ENCODE measurements around the gene SLX4IP. TPM values are rescaled to one million over a fixed set of nuclear protein-coding genes. Genes with fewer than 3 reads are reported as not detected.

Gene SLX4IP
- total and polyA plus RNA-seq, 2 donors (not counting 1 experiment from before 2014, with no cell fraction given): 2.0 to 8.1 TPM

DNA sequence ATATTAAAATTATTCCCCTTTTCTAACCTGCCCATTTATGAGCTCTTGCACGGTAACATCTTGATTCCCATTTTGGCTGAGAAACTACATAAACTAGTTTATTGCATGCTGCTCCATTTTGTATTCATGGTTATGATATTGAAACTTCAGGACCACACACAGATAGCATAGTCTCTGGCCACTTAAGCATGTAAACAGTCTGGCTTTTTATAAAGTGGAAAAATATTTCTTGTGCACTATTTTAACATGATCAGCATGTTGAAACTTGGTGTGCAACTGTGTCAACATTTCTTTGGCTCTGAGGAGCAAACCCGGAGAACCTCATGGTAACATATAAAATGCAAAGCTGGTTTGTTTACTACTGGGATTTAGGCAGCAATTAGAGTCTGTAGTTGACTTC is 70.7 kb downstream of the SLX4IP start:
- 88% methylated on average over 1 of the region's 2 CpGs for WGBS (ENCODE audit: insufficient coverage)
- H3K9me3 ChIP-seq (ENCODE audit: control extremely low read depth in 1 of 3, control insufficient read depth in 2 of 3, insufficient read depth in 1 of 3, low read length in 2 of 3): no peaks in the 10 kb centered on the region
- ATAC-seq (ENCODE audit: low read depth) (no peak), DNase-seq (no peak)
- H3K4me1 ChIP-seq (ENCODE audit: control insufficient read depth in 2 of 2, insufficient read depth in 2 of 2, low read length in 2 of 2): peaks cover under 1% of the 10 kb centered on the region in 2 donors
- CTCF ChIA-PET: no interaction called here
- Mint-ChIP-seq H3K4me1 (peaks cover 13% of the 10 kb centered on the region), H3K27ac (no peak overlapping the region), H3K9me3 (ENCODE audit: insufficient read depth) (no peaks in the 10 kb centered on the region), H3K27me3 (no peaks in the 10 kb centered on the region), H3K4me3 (no peak overlapping the region)
- no peak overlapping the region for H2AFZ ChIP-seq (ENCODE audit: insufficient read depth, low read depth, low read length, poor library complexity, severe bottlenecking)
- H3K4me2 ChIP-seq (replicated peaks; ENCODE audit: low read depth, low read length, poor library complexity, severe bottlenecking): no peak overlapping the region
- no peaks in the 10 kb centered on the region for H3K36me3 ChIP-seq (replicated peaks in 1 of 2; ENCODE audit: control extremely low read depth in 1 of 2, control insufficient read depth in 1 of 2, extremely low read depth in 1 of 2, insufficient read depth in 2 of 2, low read length in 1 of 2)
- H3K79me2 ChIP-seq (ENCODE audit: control insufficient read depth, insufficient read depth, low read length): peaks cover 7% of the 10 kb centered on the region
- no peaks in the 10 kb centered on the region for H4K20me1 ChIP-seq (ENCODE audit: control insufficient read depth, insufficient read depth, low read length, poor library complexity, severe bottlenecking)
- intact Hi-C loops (cut with micrococcal nuclease): no loop called here
- H3K4me3 ChIP-seq (ENCODE audit: control extremely low read depth in 1 of 5, extremely low read depth in 1 of 5, insufficient read depth in 1 of 5, low read depth in 2 of 5, low read length in 4 of 5): no peak overlapping the region
- H3K27ac ChIP-seq (ENCODE audit: low read length in 2 of 2): no peak overlapping the region
- POLR2A ChIA-PET: no interaction called here
- no peak overlapping the region for H3K9ac ChIP-seq (ENCODE audit: low read length)
- H3K27me3 ChIP-seq (replicated peaks in 1 of 4; ENCODE audit: control extremely low read depth in 1 of 4, control insufficient read depth in 3 of 4, insufficient read depth in 4 of 4, low read length in 3 of 4): no peaks in the 10 kb centered on the region
- TF ChIP-seq, protein P1, sequence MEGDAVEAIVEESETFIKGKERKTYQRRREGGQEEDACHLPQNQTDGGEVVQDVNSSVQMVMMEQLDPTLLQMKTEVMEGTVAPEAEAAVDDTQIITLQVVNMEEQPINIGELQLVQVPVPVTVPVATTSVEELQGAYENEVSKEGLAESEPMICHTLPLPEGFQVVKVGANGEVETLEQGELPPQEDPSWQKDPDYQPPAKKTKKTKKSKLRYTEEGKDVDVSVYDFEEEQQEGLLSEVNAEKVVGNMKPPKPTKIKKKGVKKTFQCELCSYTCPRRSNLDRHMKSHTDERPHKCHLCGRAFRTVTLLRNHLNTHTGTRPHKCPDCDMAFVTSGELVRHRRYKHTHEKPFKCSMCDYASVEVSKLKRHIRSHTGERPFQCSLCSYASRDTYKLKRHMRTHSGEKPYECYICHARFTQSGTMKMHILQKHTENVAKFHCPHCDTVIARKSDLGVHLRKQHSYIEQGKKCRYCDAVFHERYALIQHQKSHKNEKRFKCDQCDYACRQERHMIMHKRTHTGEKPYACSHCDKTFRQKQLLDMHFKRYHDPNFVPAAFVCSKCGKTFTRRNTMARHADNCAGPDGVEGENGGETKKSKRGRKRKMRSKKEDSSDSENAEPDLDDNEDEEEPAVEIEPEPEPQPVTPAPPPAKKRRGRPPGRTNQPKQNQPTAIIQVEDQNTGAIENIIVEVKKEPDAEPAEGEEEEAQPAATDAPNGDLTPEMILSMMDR (IDR thresholded peaks at IDR 0.05): no peak
- no peak for TF ChIP-seq EZH2 (IDR thresholded peaks at IDR 0.05; ENCODE audit: borderline replicate concordance, insufficient read depth, low read depth, low read length, poor library complexity, severe bottlenecking)

DNA sequence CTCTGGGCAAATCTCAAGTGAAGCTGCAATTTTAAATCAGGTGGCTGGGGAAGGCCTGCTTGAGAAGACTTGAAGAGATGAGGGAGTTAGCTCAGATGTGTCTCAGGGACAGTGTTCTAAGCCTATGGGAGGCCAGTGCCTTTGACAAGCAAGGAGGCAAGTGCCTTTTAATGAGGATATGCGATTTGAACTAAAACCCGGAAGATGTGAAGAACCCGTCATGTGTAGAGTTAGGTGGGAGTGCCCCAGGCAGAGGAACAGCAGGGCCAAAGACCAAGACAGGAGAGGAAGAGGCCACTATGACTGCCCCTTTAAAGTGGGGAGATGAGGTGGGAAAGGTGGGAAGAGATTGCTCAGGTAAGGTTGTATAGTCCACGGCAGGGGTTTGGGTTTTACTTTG is 71.9 kb downstream of the SLX4IP start:
- Histone ChIP-seq H4K20me1 (ENCODE audit: control insufficient read depth, insufficient read depth, low read length, poor library complexity, severe bottlenecking) (no peaks in the 10 kb centered on the region), H3K4me1 (ENCODE audit: control insufficient read depth in 2 of 2, insufficient read depth in 2 of 2, low read length in 2 of 2) (peaks cover 3 to 4% of the 10 kb centered on the region in 2 donors), H3K4me3 (ENCODE audit: control extremely low read depth in 1 of 5, extremely low read depth in 1 of 5, insufficient read depth in 1 of 5, low read depth in 2 of 5, low read length in 4 of 5) (no peak overlapping the region), H3K36me3 (replicated peaks in 1 of 2; ENCODE audit: control extremely low read depth in 1 of 2, control insufficient read depth in 1 of 2, extremely low read depth in 1 of 2, insufficient read depth in 2 of 2, low read length in 1 of 2) (no peaks in the 10 kb centered on the region), H3K79me2 (ENCODE audit: control insufficient read depth, insufficient read depth, low read length) (peaks cover 10% of the 10 kb centered on the region), H3K27ac (ENCODE audit: low read length in 2 of 2) (no peak overlapping the region), H3K4me2 (replicated peaks; ENCODE audit: low read depth, low read length, poor library complexity, severe bottlenecking) (no peak overlapping the region), H2AFZ (ENCODE audit: insufficient read depth, low read depth, low read length, poor library complexity, severe bottlenecking) (no peak overlapping the region), H3K9me3 (ENCODE audit: control extremely low read depth in 1 of 3, control insufficient read depth in 2 of 3, insufficient read depth in 1 of 3, low read length in 2 of 3) (no peaks in the 10 kb centered on the region), H3K27me3 (replicated peaks in 1 of 4; ENCODE audit: control extremely low read depth in 1 of 4, control insufficient read depth in 3 of 4, insufficient read depth in 4 of 4, low read length in 3 of 4) (no peaks in the 10 kb centered on the region), H3K9ac (ENCODE audit: low read length) (no peak overlapping the region)
- Mint-ChIP-seq H3K9me3 (ENCODE audit: insufficient read depth) (no peaks in the 10 kb centered on the region), H3K27me3 (no peaks in the 10 kb centered on the region), H3K4me3 (no peak overlapping the region), H3K4me1 (peaks cover 15% of the 10 kb centered on the region), H3K27ac (no peak overlapping the region)
- intact Hi-C loops (cut with micrococcal nuclease): no loop called here
- no peak for DNase-seq
- 100% methylated on average over 3 of the region's 4 CpGs for WGBS (ENCODE audit: insufficient coverage)
- TF ChIP-seq, protein P1 (IDR thresholded peaks at IDR 0.05): no peak
- TF ChIP-seq EZH2 (IDR thresholded peaks at IDR 0.05; ENCODE audit: borderline replicate concordance, insufficient read depth, low read depth, low read length, poor library complexity, severe bottlenecking): no peak
- ChIA-PET CTCF (no interaction called here), POLR2A (no interaction called here)
- no peak for ATAC-seq (ENCODE audit: low read depth)

Data from B cell (primary cell).